ENCODE measurements around the gene MBNL1. TPM values are rescaled to one million over a fixed set of nuclear protein-coding genes. Genes with fewer than 3 reads are reported as not detected.

Gene MBNL1
- total and polyA plus RNA-seq, 2 donors (not counting 3 experiments of a cell fraction or from before 2014, with no cell fraction given): 179 to 362 TPM

DNA sequence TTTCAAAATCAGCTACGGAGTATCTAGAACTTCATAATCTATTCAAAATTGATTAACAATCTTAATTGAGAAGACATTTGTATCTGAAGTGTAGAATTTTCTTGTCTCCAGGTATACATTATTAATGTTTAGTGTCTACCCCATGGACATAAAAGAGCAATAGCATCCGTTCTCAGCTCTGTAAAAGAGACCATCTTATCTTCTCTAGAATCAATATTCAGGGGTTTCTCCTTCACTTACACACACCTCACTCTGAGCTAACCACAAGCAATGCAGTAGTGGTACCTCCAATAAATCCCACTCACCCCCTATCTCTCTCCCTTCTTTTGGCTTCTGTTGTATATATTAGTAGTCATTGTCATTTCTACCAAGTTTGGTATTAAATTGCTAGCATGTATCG is 16.2 kb downstream of the MBNL1 start:
- Histone ChIP-seq H3K9me3 (replicated peaks; ENCODE audit: control insufficient read depth, insufficient read depth, low read length) (no peaks in the 10 kb centered on the region), H3K4me1 (ENCODE audit: control insufficient read depth, extremely low read depth, insufficient read depth, low read length) (peaks cover 61% of the 10 kb centered on the region), H4K20me1 (replicated peaks; ENCODE audit: control insufficient read depth, extremely low read depth, insufficient read depth, low read length) (peaks cover 43% of the 10 kb centered on the region), H2AFZ (ENCODE audit: low read depth, low read length) (no peak overlapping the region), H3K36me3 (ENCODE audit: control insufficient read depth in 2 of 2, extremely low read depth in 1 of 2, insufficient read depth in 2 of 2, low read length in 2 of 2) (peaks cover 0 to 3% of the 10 kb centered on the region in 2 experiments), H3K79me2 (ENCODE audit: control insufficient read depth, insufficient read depth, low read length) (peaks cover 96% of the 10 kb centered on the region), H3K4me3 (replicated peaks in 1 of 3; ENCODE audit: insufficient read depth in 1 of 3, low read depth in 1 of 3, low read length in 3 of 3) (no peak overlapping the region), H3K4me2 (ENCODE audit: insufficient read depth, low read length) (no peak overlapping the region), H3K27ac (ENCODE audit: insufficient read depth, low read depth, low read length) (no peak overlapping the region), H3K27me3 (ENCODE audit: control insufficient read depth in 2 of 2, insufficient read depth in 2 of 2, low read length in 2 of 2) (no peaks in the 10 kb centered on the region), H3K9me1 (replicated peaks; ENCODE audit: control insufficient read depth, extremely low read depth, insufficient read depth, low read length) (no peaks in the 10 kb centered on the region), H3K9ac (replicated peaks; ENCODE audit: extremely low read depth, insufficient read depth, low read length) (no peak overlapping the region)
- intact Hi-C loops (cut with micrococcal nuclease) (no loop called here), dilution Hi-C loops (cut with MboI; ENCODE audit: extremely low pct_ligation_motif_present, low sequenced_read_pairs) (no loop called here)
- ChIA-PET CTCF (interaction anchor here (1.5 to 3.1 kb wide), 2 partner anchors 12 to 159 kb away, joined by 4 to 16 read pairs; no protein-coding TSS in a partner anchor), POLR2A (interaction anchor here (0.5 to 1.3 kb wide), 2 partner anchors 14 to 288 kb away, joined by 3 to 4 read pairs; no protein-coding TSS in a partner anchor)
- no peak for TF ChIP-seq CTCF (IDR thresholded peaks at IDR 0.05; ENCODE audit: extremely low read depth in 1 of 2, insufficient read depth in 1 of 2, low read depth in 1 of 2, low read length in 2 of 2)
- TF ChIP-seq MYC (IDR thresholded peaks at IDR 0.05; ENCODE audit: low read depth, low read length): no peak
- TF ChIP-seq POLR2AphosphoS5 (IDR thresholded peaks at IDR 0.05; ENCODE audit: insufficient read depth, low read depth, low read length): no peak
- FAIRE-seq (no peak), DNase-seq (ENCODE audit: low read depth, low spot score) (no peak)
- BruUV-seq (replicated peaks): no TSS peak

- peaks cover 61% of the 10 kb centered on the region for H3K4me1 ChIP-seq (ENCODE audit: control insufficient read depth, extremely low read depth, insufficient read depth, low read length)
- dilution Hi-C loops (cut with MboI; ENCODE audit: extremely low pct_ligation_motif_present, low sequenced_read_pairs) (no loop called here), intact Hi-C loops (cut with micrococcal nuclease) (no loop called here)
- ChIA-PET CTCF (interaction anchor here (1.5 to 3.1 kb wide), 2 partner anchors 12 to 158 kb away, joined by 4 to 16 read pairs; no protein-coding TSS in a partner anchor), POLR2A (interaction anchor here (0.5 to 1.3 kb wide), 2 partner anchors 15 to 289 kb away, joined by 3 to 4 read pairs; no protein-coding TSS in a partner anchor)
- H3K9me1 ChIP-seq (replicated peaks; ENCODE audit: control insufficient read depth, extremely low read depth, insufficient read depth, low read length): no peaks in the 10 kb centered on the region
- no peak for DNase-seq (ENCODE audit: low read depth, low spot score)
- TF ChIP-seq GATA2 (IDR thresholded peaks at IDR 0.05; ENCODE audit: insufficient read depth, insufficient read length, low read depth, low read length): no peak
- no peak for TF ChIP-seq FOS (IDR thresholded peaks at IDR 0.05; ENCODE audit: borderline replicate concordance, insufficient read depth, low read length)
- no peak for TF ChIP-seq CTCF (IDR thresholded peaks at IDR 0.05; ENCODE audit: extremely low read depth in 1 of 2, insufficient read depth in 1 of 2, low read depth in 1 of 2, low read length in 2 of 2)
- no peak for TF ChIP-seq MAX (IDR thresholded peaks at IDR 0.05; ENCODE audit: insufficient read depth, insufficient read length)
- no peak for TF ChIP-seq JUN (IDR thresholded peaks at IDR 0.05; ENCODE audit: borderline replicate concordance, insufficient read depth, insufficient read length, low read depth)
- no peak for TF ChIP-seq POLR2A (IDR thresholded peaks at IDR 0.05; ENCODE audit: low read depth, low read length)
- no peak for TF ChIP-seq MYC (IDR thresholded peaks at IDR 0.05; ENCODE audit: low read depth, low read length)
- TF ChIP-seq POLR2AphosphoS5 (IDR thresholded peaks at IDR 0.05; ENCODE audit: insufficient read depth, low read depth, low read length): no peak
- no peak for TF ChIP-seq EZH2 (IDR thresholded peaks at IDR 0.05; ENCODE audit: borderline replicate concordance, low read depth, low read length, severe bottlenecking)
- H3K9me3 ChIP-seq (replicated peaks; ENCODE audit: control insufficient read depth, insufficient read depth, low read length): no peaks in the 10 kb centered on the region
- no peak overlapping the region for H3K4me3 ChIP-seq (replicated peaks in 1 of 3; ENCODE audit: insufficient read depth in 1 of 3, low read depth in 1 of 3, low read length in 3 of 3)
- H3K27me3 ChIP-seq (ENCODE audit: control insufficient read depth in 2 of 2, insufficient read depth in 2 of 2, low read length in 2 of 2): no peaks in the 10 kb centered on the region
- no peak for FAIRE-seq
- no peak overlapping the region for H3K9ac ChIP-seq (replicated peaks; ENCODE audit: extremely low read depth, insufficient read depth, low read length)
- no peak overlapping the region for H3K4me2 ChIP-seq (ENCODE audit: insufficient read depth, low read length)
- peaks cover 0 to 3% of the 10 kb centered on the region in 2 experiments for H3K36me3 ChIP-seq (ENCODE audit: control insufficient read depth in 2 of 2, extremely low read depth in 1 of 2, insufficient read depth in 2 of 2, low read length in 2 of 2)
- H3K79me2 ChIP-seq (ENCODE audit: control insufficient read depth, insufficient read depth, low read length): peaks cover 96% of the 10 kb centered on the region
- no peak overlapping the region for H3K27ac ChIP-seq (ENCODE audit: insufficient read depth, low read depth, low read length)
- no peak overlapping the region for H2AFZ ChIP-seq (ENCODE audit: low read depth, low read length)
- no TSS peak for BruUV-seq (replicated peaks)
- H4K20me1 ChIP-seq (replicated peaks; ENCODE audit: control insufficient read depth, extremely low read depth, insufficient read depth, low read length): peaks cover 40% of the 10 kb centered on the region
These were observed 16.8 kb downstream of the MBNL1 start for GRCh38 chr3:152285509-152285908.
